Adrenal gland (tissue), 12 donors: Measurements from ENCODE around the gene HEY2. TPM values are rescaled to one million over a fixed set of nuclear protein-coding genes. Genes with fewer than 3 reads are reported as not detected.
"Not testable (repeated sequence)": the region's sequence is repeated elsewhere in the genome, so short reads cannot be mapped to it uniquely, and the experiment has no call there.

Source experiments
- DNase-seq, 7 donors: peaks; one replicate each; pipeline ENCODE4 v3.0.0-alpha.2; 2019 to 2020
- H3K27ac ChIP-seq, 5 donors: fragments of 200-600 bp; sonication (generic) in 4 of 5; 1 replicate in 3 of 5; 2 replicates in 2 of 5; pipeline versions ENCODE4 v1.5.1 to v1.8.0; 2016 to 2020; ENCODE audit warnings: mild to moderate bottlenecking in 1 of 5
- H3K27me3 ChIP-seq: fragments of 200-600 bp; 2 replicates; pipeline ENCODE4 v1.8.0; 2021
- H3K36me3 ChIP-seq, 2 donors: fragments of 200-600 bp; replicated peaks in 1 of 2; 1 replicate in 1 of 2; 2 replicates in 1 of 2; pipeline versions ENCODE4 v1.5.1 to v1.8.0; 2018 to 2022
- H3K4me1 ChIP-seq, 2 donors: fragments of 200-600 bp; replicated peaks in 1 of 2; 1 replicate in 1 of 2; 2 replicates in 1 of 2; pipeline versions ENCODE4 v1.5.1 to v1.8.0; 2018 to 2021
- H3K4me3 ChIP-seq, 4 donors: fragments of 200-600 bp; sonication (generic) in 3 of 4; one replicate each; pipeline ENCODE4 v1.5.1; 2016 to 2018
- H3K9me3 ChIP-seq, 3 donors: fragments of 200-600 bp; sonication (generic) in 1 of 3; replicated peaks in 1 of 3; 1 replicate in 2 of 3; 2 replicates in 1 of 3; pipeline versions ENCODE4 v1.5.1 to v1.8.0; 2016 to 2021
- CTCF ChIP-seq, 6 experiments: fragments of 450-650 bp in 4 of 6; fragments of 200-600 bp in 2 of 6; sonication (generic) in 1 of 6; IDR thresholded peaks; 1 replicate in 5 of 6; 2 replicates in 1 of 6; pipeline versions ENCODE4 v1.5.1 to v1.8.0; 2016 to 2021; ENCODE audit warnings: antibody characterized with exemption in 6 of 6, mild to moderate bottlenecking in 2 of 6, moderate library complexity in 1 of 6
- POLR2A ChIP-seq, 2 donors: fragments of 450-650 bp; IDR thresholded peaks; one replicate each; pipeline ENCODE4 v1.6.1; 2017; ENCODE audit warnings: antibody characterized with exemption in 2 of 2, mild to moderate bottlenecking in 2 of 2, moderate library complexity in 1 of 2
- WGBS, 4 donors: extraction: QIAGEN DNeasy Blood & Tissue Kit in 2 of 4; methylation state at CpG; one replicate each; pipeline versions ENCODE4 v1.1.5 to v1.1.7; 2013 to 2017; 5-methylcytosine and 5-hydroxymethylcytosine counted together
- intact Hi-C, 2 donors: fragments of 100-400 bp; cut with DNase I; formaldehyde crosslinking; loops; one replicate each; pipeline versions ENCODE4 v1.14.1 to v1.15.0; 2022 to 2023
- polyA plus RNA-seq, 3 donors: library from polyadenylated mRNA; stranded (reverse); fragments of 200-250 nt in 2 of 3; fragments of 350-450 nt in 1 of 3; fragmentation: Illumina TruSeq in 1 of 3; extraction: RNeasy Lipid Tissue Mini Kit (QIAGEN cat#74804) in 1 of 3; gene quantifications; one replicate each; pipeline ENCODE4 v1.2.3, GENCODE V29; 2013 to 2014
- total RNA-seq, 9 donors: library from RNA; depleted of rRNA in 4 of 9; stranded (reverse); fragments of >200 nt in 4 of 9; fragments of 120-200 nt in 1 of 9; fragmentation: NEBNext Ultra II Directional in 1 of 9; extraction: Animal tissue kit (Norgen Biotek cat#: 25700) in 1 of 9; gene quantifications; one replicate each; pipeline versions ENCODE4 v1.1.0 to v1.2.4, GENCODE V29; 2013 to 2023
- donor health status: healthy with polysubstance abuse.
- donor health status: Bipolar disorder and iron deficiency.
- donor health status: DM: yes; HTN: yes; CAD: no.
- donor health status: DM: no; HTN: no; CAD: no.
- donor health status: DM: no; HTN: no; CAD: no.
- donor health status: DM: yes; HTN: yes; CAD: no.

The HEY2 gene
- total and polyA plus RNA-seq, 12 donors = 0.46 to 2.1 (median 1.2) TPM; not detected in 1

GRCh38 chr6:125773387-125774341, 24.2 kb downstream of the HEY2 start:
- no peaks in the 10 kb centered on the region for H3K36me3 ChIP-seq
- intact Hi-C loops = no loop called here
- no peak overlapping the region for H3K27ac ChIP-seq
- 86 to 88% (median 87%) methylated on average over 4 of the region's 4 CpGs for WGBS, 4 donors
- no peaks in the 10 kb centered on the region for H3K9me3 ChIP-seq
- no peak overlapping the region for H3K4me3 ChIP-seq
- no peaks in the 10 kb centered on the region for H3K4me1 ChIP-seq
- H3K27me3 ChIP-seq = no peaks in the 10 kb centered on the region
- TF ChIP-seq CTCF (IDR thresholded peaks at IDR 0.05) (no peak), POLR2A (IDR thresholded peaks at IDR 0.05) (no peak)
- no peak for DNase-seq

DNA sequence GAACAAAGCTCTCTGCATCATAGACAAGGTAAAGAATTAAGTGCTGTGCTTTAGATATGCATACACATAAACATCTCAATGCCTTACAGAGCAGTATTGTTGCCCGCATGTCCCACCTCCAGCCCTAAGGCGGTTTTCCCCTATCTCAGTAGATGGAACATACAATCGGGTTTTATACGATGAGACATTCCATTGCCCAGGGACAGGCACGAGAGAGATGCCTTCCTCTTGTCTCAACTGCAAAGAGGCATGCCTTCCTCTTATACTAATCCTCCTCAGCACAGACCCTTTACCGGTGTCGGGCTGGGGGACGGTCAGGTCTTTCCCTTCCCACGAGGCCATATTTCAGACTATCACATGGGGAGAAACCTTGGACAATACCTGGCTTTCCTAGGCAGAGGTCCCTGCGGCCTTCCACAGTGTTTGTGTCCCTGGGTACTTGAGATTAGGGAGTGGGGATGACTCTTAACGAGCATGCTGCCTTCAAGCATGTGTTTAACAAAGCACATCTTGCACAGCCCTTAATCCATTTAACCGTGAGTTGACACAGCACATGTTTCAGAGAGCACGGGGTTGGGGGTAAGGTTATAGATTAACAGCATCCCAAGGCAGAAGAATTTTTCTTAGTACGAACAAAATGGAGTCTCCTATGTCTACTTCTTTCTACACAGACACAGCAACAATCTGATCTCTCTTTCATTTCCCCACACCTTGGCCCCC, 26.8 kb downstream of the HEY2 start:
- H3K36me3 ChIP-seq, H3K9me3 ChIP-seq, H3K4me3 ChIP-seq, H3K27ac ChIP-seq, DNase-seq, H3K4me1 ChIP-seq, H3K27me3 ChIP-seq, intact Hi-C loops: not testable (repeated sequence)
- WGBS, 4 donors = 74 to 81% (median 76%) methylated on average over 11 to 14 of the region's 14 CpGs

- WGBS, 4 donors = 12 to 14% (median 13%) methylated on average over 17 of the region's 17 CpGs
- DNase-seq = peak; percentile 83 to 95 (median 89)
- peak; percentile 21 to 63 for TF ChIP-seq POLR2A (IDR thresholded peaks at IDR 0.05)
- TF ChIP-seq CTCF (IDR thresholded peaks at IDR 0.05) = peak; percentile 11 to 77 (median 66)
- peak overlapping the region; percentile 89 to 98 (median 97) for H3K27ac ChIP-seq
- H3K4me3 ChIP-seq = peak overlapping the region in 3 of 4 donors; percentile 37 to 71 (median 62)
- peaks cover 9 to 11% of the 10 kb centered on the region in 2 donors for H3K4me1 ChIP-seq
- H3K27me3 ChIP-seq = no peaks in the 10 kb centered on the region
- H3K36me3 ChIP-seq = no peaks in the 10 kb centered on the region
- intact Hi-C loops = loop anchor here in 1 of 2 donors (10.0 kb wide), 1 partner anchor 175 kb away; the partner anchor contains the start of gene HINT3
- H3K9me3 ChIP-seq = no peaks in the 10 kb centered on the region
Observed at GRCh38 chr6:125779924-125780539, 30.6 kb downstream of the HEY2 start.

GRCh38 chr6:125780540-125781313, 31.3 kb downstream of the HEY2 start:
- Histone ChIP-seq H3K27ac (peak overlapping the region; percentile 89 to 98 (median 97)), H3K4me1 (peaks cover 9 to 11% of the 10 kb centered on the region in 2 donors), H3K4me3 (peak overlapping the region in 3 of 4 donors; percentile 37 to 71 (median 62)), H3K27me3 (no peaks in the 10 kb centered on the region), H3K9me3 (no peaks in the 10 kb centered on the region), H3K36me3 (no peaks in the 10 kb centered on the region)
- TF ChIP-seq POLR2A (IDR thresholded peaks at IDR 0.05) (peak in 1 of 2 donors; percentile 40), CTCF (IDR thresholded peaks at IDR 0.05) (no peak)
- peak; percentile 59 to 79 (median 62) for DNase-seq
- WGBS, 4 donors = 0 to 1% (median 0%) methylated on average over 28 of the region's 28 CpGs
- intact Hi-C loops = loop anchor here in 1 of 2 donors (10.0 kb wide), 1 partner anchor 174 kb away; the partner anchor contains the start of gene HINT3
